ENCODE measurements around the gene HS3ST3A1.

GRCh38 chr17:13477180-13477611 lies 124.5 kb downstream of the HS3ST3A1 start:
- no peak for TF ChIP-seq EZH2 (IDR thresholded peaks at IDR 0.05; ENCODE audit: insufficient read depth, poor library complexity, severe bottlenecking)
- TF ChIP-seq EZH2phosphoT487 (IDR thresholded peaks at IDR 0.05; ENCODE audit: insufficient read depth, low read depth), result no peak

All from GM23248 (cell line).